ENCODE results near the gene HECTD2.
"Not testable (repeated sequence)": the region's sequence is repeated elsewhere in the genome, so short reads cannot be mapped to it uniquely, and the experiment has no call there.

The HECTD2 gene

GRCh38 chr10:91409869-91410637, at the start of gene HECTD2:
TSS of gene HECTD2 (plus strand) at chr10:91410344. CDS start at chr10:91410439, 95 bp downstream.
- DNase-seq = peak; percentile 46 to 84

- no peak for DNase-seq
These were observed 49.7 kb upstream of the HECTD2 start for GRCh38 chr10:91360461-91360860.

GRCh38 chr10:91365519-91365918, 44.6 kb upstream of the HECTD2 start:
- not testable (repeated sequence) for DNase-seq

- DNase-seq = no peak
These were observed 43.4 kb upstream of the HECTD2 start for GRCh38 chr10:91366704-91367103.

GRCh38 chr10:91367127-91367531, 43.0 kb upstream of the HECTD2 start:
- no peak for DNase-seq

GRCh38 chr10:91367558-91367957, 42.6 kb upstream of the HECTD2 start:
- DNase-seq = no peak

GRCh38 chr10:91369978-91370589, 40.1 kb upstream of the HECTD2 start:
- not testable (repeated sequence) for DNase-seq

- DNase-seq = no peak
These were observed 36.1 kb upstream of the HECTD2 start for GRCh38 chr10:91374052-91374451.

- no peak for DNase-seq
These were observed 32.1 kb upstream of the HECTD2 start for GRCh38 chr10:91378061-91378460.

GRCh38 chr10:91380873-91381256, 29.3 kb upstream of the HECTD2 start:
- no peak for DNase-seq

- no peak for DNase-seq
These were observed 28.8 kb upstream of the HECTD2 start for GRCh38 chr10:91381257-91381891.

GRCh38 chr10:91385306-91386085, 24.6 kb upstream of the HECTD2 start:
- no peak for DNase-seq

- DNase-seq = peak in 1 of 2 donors; percentile 70
These were observed 20.3 kb upstream of the HECTD2 start for GRCh38 chr10:91389636-91390512.

- not testable (repeated sequence) for DNase-seq
These were observed 19.7 kb upstream of the HECTD2 start for GRCh38 chr10:91390513-91390825.

- no peak for DNase-seq
These were observed 18.2 kb upstream of the HECTD2 start for GRCh38 chr10:91391920-91392319.

- DNase-seq = no peak
These were observed 3.8 kb upstream of the HECTD2 start for GRCh38 chr10:91406322-91406721.

- DNase-seq = no peak
These were observed 875 bp upstream of the HECTD2 start for GRCh38 chr10:91409069-91409868.

GRCh38 chr10:91410638-91411371, 661 bp downstream of the HECTD2 start:
- DNase-seq = peak in 1 of 2 donors; percentile 22

- DNase-seq = no peak
These were observed 1.5 kb downstream of the HECTD2 start for GRCh38 chr10:91411621-91412020.

- DNase-seq = no peak
These were observed 2.4 kb downstream of the HECTD2 start for GRCh38 chr10:91412354-91413087.

Data from bone marrow (tissue), 2 donors.